Measurements from ENCODE around the gene ARHGAP27. TPM values are rescaled to one million over a fixed set of nuclear protein-coding genes. Genes with fewer than 3 reads are reported as not detected.

Gene ARHGAP27
- total RNA-seq, 1 donor from 2014 or later, result 27.3 TPM

DNA sequence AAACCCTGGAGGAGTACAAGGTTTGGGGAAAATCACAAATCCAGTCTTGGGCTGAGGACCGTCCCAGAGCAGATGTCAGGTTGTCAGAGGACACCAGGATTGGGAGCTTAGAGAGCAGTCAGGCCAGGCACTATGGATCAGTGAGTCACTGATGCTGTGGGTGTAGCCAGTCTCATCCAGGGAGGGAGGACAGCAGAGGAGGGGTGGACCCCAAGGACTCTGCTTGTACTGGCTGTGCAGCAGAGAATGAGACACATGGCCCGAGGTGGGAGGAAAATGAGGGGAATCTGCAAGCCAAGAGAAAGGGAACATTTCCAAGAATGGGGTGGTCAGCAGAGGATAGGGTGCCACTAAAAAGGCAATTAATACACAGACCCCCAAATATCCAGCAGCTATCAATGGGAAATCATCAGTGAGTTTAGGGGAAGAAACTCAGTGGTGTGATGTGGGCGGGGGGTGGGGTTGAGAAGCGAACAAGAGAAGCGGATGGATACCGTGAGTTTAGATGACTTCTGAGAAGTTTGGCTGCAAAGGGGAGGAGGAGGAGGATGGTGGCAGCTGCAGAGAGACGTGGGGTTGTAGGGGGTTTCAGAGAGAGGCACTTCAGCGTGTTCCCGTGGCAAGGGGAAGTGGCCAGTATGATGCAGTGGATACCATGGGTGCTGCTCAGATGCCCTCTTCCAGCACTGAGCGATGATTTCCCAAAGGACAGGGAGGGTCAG, 43.9 kb downstream of the ARHGAP27 start:
- DNase-seq (ENCODE audit: low spot score), result no peak

DNA sequence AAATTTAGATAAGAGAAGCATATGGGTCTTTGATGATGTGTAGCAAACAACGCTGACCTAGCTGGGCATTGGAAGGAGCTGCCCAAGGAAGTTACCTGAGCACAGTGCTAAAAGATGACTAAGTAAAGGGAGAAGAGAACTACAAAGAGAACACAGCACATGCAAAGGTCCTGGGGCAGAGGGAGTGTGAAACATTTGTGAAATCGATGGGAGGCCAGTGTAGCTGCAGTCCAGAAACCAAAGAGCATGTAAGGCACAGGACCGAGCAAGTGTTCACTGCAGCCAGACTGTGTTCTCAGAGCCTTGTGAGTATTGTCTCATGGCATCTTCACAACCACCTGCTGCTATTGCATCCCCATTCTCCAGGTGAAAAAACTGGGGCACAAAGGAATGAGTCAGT, 44.9 kb downstream of the ARHGAP27 start:
- no peak for DNase-seq (ENCODE audit: low spot score)

DNA sequence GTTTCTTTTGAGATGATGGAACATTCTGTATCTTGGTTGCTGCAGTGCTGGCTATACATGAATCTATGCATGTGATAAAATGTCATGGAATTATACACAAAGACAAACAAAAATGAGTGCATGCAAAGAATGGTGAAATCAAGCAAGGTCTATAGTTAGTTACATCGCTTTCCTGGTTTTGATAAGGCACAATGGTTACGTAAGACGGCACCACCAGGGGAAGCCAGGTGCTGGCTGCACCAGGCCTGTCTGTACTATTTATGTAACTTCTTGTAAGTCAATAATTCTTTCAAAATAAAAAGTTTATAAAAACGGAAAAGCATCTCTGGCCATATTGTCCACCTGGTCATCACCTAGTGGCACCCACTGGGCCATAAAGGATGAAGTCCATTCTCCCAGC, 46.5 kb downstream of the ARHGAP27 start:
- DNase-seq (ENCODE audit: low spot score), result no peak

DNA sequence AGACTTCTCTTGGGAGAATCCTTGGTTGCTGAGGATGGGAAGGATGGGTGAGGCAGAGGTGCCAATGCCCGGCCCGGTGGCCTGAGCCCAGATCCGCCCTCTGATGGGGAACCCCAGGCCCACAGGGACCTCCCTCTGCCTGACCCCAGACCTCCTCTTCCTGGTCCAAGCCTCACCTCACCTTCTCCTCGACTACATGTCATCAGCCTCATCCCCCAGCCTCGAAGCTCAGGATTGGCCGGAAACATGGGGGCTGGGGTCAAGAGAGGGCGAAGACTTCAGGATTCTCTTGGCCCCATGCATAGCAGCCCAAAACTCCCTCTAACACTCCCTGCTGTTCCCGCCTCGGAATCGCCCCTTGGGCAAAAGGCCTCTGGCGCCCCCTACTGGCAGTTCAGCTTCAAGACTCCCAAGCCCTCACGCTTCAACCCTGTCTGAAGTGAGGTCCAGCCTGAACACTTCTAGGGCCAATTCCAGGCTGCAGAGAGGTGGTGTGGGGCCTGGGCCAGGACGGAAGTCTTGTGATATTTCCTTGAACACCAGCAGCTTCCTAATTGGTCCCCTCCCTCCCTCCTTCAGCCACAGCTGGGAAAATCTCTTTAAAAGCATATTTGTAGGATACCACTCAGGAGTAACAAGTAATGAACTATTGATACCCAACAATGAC, 47.2 kb downstream of the ARHGAP27 start:
- DNase-seq (ENCODE audit: low spot score), result peak; percentile 95

DNA sequence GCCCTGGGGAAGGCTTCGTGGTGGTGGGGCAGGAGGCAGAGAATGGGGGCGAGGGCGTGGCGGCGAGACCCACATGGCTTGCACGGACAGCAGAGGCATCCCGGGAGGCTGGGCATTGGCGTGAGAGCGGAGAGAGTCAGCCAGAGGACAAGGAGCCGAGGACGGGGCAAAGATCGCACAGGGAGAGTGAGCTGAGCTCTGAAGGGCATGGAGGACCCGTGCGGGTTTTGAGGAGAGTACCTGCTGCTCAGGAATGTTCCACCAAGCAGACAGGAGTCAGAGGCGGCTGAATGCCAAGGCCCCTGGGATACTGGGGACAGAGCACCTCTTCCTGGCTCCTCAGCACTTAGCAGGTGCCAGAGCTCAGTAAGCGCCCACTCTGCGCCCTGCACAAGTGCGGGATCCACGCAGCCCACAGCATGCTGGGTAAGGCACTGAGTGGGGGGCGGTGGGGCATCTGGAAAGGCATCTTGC, 47.8 kb downstream of the ARHGAP27 start:
- no peak for DNase-seq (ENCODE audit: low spot score)

DNA sequence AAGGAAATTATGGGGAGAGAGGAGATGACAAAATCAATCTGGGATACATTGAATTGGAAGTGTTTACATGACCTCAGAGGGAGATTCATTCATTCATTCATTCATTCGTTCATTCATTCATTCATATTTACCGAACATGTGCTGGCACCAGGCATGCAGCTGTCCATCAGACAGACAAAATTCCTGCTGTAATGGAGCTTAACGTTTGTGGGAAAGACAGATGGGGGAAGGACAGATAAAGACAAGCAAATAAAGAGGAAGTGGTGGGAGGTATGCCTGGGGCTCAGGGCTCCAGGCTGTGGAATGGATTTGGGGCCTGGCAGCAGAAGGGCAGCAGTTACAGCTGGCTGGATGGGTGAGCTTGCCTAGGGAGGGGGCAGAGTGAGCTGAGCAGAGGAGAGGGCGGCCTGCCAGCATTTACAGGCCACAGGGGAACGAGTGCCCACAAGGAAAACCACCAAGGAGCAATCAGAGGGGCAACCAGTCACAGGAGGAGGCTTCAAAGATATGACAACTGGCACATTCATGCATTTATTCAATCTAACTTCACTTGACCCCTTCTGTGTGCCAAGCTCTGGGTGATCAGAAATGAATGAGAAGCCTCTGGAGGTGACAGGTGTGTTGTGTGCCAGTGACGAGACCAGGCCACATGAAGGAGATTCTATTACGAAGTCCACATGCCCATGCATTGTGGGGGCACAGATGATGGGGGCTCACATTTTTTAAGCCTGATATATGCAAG, 48.5 kb downstream of the ARHGAP27 start:
- DNase-seq (ENCODE audit: low spot score), result no peak

DNA sequence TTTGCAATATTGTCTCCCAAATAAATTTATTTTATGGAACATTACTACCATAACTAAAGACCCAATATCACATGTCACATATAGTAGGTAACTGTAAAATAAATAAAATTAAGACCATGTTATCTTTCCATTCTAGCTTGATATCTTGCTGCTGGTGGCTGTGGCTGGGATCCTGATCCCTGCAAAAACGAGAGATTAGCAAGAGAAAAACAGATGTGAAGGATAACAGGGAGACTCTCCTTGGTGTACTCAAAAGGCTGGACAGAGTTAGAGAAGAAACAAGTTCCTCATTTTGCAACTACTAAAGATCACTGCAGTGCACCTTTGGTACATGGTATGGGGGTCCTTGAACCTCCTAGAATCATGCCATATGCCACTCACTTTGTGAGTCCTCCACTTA, 49.7 kb downstream of the ARHGAP27 start:
- no peak for DNase-seq (ENCODE audit: low spot score)

DNA sequence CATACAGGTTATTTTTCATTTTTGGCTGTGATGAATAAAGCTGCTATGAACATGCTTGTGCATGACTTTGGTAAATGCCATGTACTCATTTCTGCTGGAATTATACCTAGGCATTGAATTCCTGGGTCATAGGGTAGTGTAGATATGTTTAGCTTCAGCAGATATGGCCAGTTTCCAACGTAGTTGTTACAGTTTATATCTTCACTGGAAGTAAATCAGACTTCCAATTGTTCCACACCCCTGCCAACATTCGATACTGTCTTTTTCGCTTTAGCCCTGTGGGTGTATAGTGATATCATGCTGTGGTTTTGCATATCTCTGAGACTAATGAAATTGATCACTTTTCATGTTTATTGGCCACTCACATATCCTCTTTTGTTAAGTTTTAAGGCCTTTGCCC, 50.4 kb downstream of the ARHGAP27 start:
- no peak for DNase-seq (ENCODE audit: low spot score)

DNA sequence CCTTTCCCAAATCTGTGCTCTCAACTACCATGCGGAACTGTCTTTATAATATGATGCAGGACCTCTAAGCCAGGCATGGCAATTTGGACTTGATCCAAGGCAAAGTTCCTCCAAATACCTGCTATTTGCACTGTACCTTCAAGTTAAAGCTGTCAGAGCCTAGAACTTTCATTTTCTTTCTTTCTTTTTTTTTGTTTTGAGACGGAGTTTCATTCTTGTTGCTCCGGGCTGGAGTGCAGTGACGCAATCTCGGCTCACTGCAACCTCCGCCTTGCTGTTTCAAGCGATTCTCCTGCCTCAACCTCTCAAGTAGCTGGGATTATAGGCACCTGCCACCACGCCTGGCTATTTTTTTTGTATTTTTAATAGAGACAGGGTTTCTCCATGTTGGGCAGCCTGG, 51.7 kb downstream of the ARHGAP27 start:
- no peak for DNase-seq (ENCODE audit: low spot score)

DNA sequence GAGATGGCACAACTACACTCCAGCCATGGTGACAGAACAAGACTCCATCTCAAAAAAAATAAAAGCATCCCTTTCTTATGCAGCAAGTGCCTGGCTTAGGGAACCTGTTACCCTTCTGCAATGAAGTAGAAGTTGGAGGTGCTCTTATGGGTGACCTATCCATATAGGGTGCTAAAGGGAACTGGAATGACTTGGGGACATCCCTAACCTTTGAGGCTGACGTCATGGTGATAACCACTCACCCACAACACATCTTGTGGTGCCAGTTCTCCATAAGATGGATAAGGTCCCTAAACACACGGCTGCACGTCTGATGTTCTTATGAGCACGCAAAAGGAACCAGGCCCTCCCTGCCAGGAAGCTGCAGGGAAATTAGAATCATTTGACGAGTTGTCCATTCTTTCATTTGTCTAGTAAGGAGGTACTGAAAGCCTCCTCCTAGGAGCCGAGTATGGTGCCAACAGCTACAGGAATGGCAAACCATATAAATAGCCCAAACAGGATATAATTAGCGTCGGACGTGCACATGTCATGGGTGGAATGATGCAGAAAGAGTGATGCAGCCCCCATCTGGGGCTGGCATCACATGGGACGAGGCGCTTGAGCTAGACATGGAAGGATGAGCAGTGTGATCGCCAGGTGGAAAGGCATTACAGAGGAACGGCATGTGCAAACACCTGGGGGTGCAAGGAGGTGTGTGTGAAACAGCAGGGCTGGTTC, 52.5 kb downstream of the ARHGAP27 start:
- DNase-seq (ENCODE audit: low spot score), result no peak

DNA sequence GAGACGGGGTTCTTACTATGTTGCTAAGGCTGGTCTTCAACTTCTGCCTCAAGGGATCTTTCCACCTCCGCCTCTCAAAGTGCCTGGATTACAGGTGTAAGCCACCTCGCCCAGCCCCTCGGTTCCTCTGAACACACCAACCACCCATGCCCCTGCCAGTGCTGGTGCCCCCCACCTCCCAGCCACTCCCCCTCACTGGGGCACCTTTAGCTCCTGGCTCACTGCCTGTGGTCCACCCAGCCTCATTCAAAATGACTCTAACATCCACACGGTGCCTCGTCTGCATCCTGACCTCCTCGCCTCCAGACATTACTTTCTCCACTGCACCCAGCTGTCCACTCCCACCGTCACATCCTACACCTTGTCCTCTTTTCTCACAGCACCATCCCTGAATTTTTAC, 55.3 kb downstream of the ARHGAP27 start:
- DNase-seq (ENCODE audit: low spot score), result no peak

DNA sequence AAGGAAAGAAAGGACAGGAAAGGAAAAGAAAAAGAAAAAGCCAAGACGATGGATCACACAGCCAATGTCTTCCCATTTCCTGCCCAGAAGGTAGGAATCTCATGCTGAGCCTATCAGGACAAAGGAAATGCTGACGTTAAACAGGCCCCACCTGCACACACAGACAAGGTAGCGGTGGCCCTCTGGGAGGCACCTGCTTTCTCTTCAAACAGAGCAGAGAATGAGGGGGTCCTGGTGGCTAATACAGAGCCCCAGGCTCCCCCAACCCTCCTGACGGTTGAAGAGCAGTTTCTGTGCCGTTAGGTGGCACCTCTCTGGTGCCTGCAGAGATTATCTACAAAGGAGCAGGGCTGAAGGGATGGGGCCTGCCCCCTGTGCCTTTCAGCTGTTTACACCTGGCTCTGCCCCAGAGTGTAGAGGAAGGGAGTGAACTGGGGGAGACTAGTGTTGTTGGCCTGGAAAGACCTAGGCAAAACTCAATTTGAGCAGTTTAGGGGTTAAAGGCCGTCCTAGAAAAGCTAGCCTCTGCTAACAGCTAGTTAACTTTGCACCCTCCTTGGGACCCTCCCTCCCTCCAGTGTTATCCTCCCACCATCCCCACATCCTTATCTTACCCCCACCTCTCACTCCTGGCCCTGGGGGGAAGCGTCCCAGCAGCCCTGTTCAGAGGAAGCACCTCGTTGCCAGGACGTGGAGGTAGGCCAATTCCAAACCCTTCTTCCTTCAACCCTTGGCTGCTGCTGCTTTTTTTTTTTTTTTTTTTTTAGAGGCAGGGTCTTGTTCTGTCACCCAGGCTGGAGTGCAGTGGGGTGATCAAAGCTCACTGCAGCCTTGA, 56.3 kb downstream of the ARHGAP27 start:
- DNase-seq (ENCODE audit: low spot score), result no peak

DNA sequence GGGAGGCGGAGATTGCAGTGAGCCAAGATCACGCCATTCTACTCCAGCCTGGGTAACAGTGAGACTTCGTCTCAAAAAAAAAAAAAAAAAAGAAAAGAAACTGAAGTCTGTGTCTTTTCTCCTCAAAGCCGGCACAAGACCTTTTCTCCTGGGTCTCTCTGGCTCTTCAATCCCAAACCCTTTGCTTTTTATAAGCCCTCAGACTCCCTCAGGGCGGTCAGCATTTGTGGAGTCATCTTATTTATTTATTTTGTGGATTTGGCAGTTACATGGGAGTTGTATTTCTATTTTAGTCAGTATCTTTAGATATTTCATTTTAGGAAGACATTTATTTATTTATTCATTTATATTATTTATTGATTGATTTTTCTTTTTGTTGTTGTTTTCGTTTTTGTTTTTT, 58.2 kb downstream of the ARHGAP27 start:
- no peak for DNase-seq (ENCODE audit: low spot score)

DNA sequence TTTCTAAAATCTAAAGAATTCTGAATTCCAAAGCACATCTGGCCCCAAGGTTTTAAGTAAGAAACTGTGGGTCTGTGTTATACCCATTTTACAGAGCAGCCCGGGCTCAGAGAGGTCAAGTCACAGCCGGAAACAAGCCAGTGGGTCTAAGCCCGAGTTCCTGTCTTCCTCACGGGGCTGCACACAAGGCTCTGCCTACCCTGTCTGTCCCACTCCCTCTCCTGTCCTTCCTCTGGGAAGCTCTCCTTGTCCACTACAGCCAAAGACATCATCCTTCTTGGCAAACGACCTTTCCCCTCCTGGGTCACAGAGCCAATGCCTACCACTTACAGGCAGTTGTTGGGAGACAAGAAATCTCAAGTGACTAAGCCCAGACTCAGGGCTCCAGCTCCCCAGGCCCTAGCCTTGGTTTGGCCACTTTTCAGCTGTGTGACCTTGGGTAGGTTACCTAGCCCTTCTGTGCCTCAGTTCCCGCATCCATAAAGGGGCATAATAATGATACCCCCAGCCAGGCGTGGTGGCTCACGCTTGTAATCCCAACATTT, 60.3 kb downstream of the ARHGAP27 start:
- peak; percentile 73 for DNase-seq (ENCODE audit: low spot score)

DNA sequence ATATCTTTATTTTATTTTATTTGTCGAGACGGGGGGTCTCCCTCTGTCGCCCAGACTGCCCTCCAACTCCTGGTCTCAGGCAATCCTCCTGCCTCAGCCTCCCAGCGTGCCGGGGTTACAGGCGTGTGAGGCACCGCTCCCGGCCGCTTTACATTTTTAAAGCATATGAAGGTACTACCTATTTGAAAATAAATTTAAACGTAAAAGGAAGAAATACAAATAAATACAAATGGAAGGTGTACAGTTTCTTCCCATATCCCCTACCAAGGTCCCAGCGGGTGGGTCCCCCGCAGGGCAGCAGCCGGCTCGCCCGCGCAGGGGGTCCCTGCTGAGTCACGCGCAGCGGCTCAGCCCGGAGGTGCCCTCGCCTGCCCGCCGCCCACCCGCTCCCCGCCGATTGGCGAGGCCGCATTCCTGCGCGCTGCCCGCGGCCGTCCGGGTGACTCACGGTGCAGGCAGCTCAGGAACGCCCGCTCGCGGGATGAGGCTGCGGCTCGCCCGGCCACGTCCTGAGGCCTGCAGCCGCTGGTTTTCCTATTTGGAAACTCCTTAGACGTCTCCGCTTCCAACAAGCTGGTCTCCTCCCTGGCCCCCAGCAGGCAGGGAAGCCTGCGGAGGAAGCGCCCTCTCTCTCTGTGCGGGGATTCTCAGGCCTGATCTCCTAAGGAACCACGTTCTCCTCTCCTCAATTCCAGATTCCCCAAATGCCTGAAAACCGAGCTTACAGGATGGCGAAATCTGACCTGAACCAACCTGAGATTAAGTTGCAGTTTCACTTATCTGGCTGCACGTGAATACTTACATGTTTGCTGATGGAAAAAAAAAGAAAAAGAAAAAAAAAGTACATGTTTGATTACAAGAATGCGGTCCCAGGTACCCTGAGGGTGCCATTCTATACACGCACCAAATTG, 61.0 kb downstream of the ARHGAP27 start:
- peak; percentile 95 for DNase-seq (ENCODE audit: low spot score)

DNA sequence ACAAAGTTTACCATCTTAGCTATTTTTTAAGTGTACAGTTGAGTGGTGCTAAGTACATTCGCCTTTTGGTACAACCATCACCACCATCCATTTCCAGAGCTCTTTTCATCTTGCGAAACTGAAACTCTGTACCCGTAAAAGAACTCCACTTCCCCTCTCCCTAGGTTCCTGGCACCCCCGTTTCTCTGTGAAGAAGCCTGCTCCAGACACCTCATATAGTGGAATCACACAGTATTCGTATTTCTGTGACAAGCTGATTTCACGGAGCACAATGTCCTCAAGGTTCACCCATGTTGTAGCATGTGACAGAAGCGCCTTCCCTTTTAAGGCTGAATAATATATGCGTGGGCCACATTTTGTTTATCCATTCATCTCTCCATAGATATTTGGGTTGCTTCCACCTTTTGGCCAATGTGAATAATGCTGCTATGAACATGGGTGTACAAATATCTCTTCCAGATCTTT, 61.7 kb downstream of the ARHGAP27 start:
- no peak for DNase-seq (ENCODE audit: low spot score)

DNA sequence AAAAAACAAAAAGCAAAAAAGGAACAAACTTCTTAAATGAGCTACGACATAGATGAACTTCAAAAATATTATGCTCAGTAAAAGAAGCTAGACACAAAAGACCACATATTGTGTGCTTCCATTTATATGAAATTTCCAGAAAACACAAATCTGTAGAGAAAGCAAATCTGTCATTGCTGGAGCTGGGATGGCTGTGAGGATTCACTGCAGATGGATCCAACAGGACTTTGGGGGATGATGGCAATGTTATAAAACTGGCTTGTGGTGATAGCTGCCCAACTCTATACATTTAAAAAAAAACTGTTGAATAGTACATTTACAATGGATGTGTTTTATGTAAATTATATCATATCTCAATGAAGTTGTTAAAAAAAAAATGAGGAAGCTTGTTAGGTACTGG, 63.2 kb downstream of the ARHGAP27 start:
- no peak for DNase-seq (ENCODE audit: low spot score)

DNA sequence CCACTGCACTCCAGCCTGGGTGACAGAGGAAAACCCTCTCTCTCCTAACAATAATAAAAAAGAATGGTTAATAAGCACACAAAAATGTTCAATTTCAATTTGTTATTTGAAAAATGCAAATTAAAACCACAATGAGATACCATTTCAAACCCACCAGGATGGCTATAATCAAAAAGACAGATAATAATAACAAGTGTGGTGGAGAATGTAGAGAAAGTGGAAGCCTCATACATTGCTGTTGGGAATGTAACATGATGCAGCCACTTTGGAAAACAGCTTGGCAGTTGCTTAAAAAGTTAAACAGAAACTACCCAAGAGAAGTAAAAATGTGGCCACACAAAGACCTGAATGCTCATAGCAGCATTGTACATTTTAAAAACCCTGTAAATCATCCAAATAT, 64.0 kb downstream of the ARHGAP27 start:
- no peak for DNase-seq (ENCODE audit: low spot score)

DNA sequence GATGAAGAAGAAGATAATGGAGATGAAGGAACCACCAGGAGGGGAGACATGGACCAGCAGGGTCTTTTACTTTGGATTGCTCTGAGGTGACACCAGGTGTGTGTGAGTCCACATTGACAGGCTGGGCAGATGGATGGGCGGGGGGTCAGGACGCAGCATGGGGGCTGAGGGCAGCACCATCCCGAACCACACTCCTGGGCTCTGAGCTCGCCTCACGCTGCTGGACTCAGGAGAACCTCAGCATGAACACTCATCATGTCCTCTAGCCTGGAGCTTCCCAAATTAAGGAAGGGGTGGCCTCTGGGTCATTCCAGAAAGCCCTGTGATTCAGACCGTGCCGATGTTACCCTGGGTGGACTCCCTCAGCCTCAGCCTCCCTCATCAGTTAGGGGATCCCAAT, 65.5 kb downstream of the ARHGAP27 start:
- DNase-seq (ENCODE audit: low spot score), result peak; percentile 72
